Activated CD8-positive, alpha-beta memory T cell treated with anti-CD3 and anti-CD28 coated beads, Interleukin-2, amount 50 U/mL, for 24 hours (primary cell): ENCODE results near the gene IDS.
"Not testable (repeated sequence)": the region's sequence is repeated elsewhere in the genome, so short reads cannot be mapped to it uniquely, and the experiment has no call there.

Source experiments
- DNase-seq: peaks from one replicate; pipeline ENCODE4 v3.0.0-alpha.2; 2020; ENCODE audit errors: extremely low read depth

IDS gene

DNA sequence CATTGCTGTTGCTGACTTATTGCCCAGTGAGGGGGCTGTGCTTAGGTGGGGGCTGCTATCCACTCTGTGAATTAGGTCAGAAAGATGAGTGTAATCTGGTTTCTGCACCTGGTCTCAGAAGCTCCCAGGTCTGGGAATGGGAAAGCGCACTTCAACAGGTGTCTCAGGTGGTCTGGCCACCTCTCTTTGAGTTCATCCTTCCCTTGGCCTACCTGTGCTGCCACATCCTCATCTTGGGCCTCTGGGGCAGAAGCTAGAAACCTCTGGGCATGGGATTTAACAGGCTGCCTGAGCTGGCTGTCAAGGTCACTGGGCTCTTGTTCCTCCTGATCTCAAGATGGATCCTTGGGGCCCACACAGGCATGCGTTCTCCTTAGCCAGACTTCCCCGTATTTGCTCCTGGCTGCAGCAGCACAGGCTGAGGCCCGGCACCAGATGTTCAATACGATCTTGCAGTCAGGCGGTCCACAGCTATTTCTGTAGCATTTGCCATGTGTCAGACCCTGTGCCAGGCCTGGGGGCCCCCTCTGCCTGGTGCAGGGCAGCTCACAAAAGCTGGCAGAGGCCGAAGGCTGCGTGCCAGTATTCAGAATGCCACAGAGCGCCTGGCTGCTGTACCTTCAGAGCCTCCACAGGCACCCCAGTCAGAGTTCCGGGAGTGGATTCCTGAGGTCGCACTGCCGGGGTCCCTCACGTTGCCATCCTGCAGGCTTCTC is 21.4 kb upstream of the IDS start:
- DNase-seq, result not testable (repeated sequence)

DNA sequence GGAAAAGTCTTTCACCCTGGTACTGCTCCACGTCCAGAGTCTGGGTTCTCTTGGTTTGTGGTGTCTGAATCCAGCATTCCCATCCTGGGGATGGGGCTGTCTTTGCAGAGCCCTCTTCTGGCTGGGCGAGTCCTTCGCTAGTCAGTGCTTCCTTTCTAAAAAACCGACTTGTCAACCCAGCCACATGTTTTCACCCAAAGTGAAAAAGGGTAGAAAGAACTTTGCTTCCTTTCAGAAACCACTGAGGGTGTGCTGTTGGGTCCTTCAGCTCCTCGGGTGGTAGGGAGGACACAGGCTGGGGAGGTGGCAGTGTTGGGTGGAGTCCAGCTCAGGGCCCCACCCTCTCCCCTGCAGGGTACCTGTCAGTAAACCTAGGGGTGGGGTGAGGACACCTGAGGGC is 20.8 kb upstream of the IDS start:
- not testable (repeated sequence) for DNase-seq

GRCh38 chrX:149525389-149525788 is 20.3 kb upstream of the IDS start:
- DNase-seq, result not testable (repeated sequence)

GRCh38 chrX:149522916-149523315 is 17.8 kb upstream of the IDS start:
- no peak for DNase-seq

- no peak for DNase-seq
These were observed 16.3 kb upstream of the IDS start for GRCh38 chrX:149521438-149521837.

DNA sequence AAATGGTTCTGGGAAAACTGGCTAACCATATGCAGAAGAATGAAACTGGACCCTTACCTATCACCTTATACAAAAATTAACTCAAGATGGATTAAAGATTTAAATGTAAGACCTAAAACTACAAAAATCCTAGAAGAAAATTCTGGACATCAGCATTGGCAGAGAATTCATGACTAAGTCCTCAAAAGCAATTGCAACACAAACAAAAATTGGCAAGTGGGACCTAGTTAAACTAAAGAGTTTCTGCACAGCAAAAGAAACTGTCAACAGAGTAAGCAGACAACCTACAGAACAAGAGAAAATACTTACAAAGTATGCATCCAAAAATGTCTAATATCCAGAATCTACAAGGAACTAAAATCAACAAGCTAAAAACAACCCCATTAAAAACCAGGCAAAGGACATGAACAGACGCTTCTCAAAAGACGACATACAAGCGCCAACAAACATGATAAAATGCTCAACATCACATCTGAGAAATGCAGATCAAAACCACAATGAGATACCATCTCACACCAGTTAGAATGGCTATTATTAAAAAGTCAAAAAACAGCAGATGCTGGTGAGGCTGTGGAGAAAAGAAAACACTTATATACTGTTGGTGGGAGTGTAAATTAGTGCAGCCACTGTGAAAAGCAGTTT is 15.7 kb upstream of the IDS start:
- DNase-seq, result not testable (repeated sequence)

GRCh38 chrX:149518236-149518635 is 13.1 kb upstream of the IDS start:
- no peak for DNase-seq

DNA sequence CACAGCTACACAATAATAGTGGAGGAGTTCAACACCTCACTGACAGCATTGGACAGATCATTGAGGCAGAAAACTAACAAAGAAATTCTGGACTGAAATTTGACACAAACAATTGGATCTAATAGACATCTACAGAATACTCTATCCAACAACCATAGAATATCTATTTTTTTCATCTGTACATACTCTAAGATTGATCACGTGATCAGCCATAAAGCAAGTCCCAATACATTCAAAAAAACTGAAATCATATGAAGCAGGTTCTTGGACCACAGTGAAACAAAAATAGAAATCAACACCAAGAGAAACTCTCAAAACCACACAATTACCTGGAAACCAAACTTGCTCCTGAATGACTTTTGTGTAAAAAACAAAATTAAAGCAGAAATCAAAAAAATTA is 12.2 kb upstream of the IDS start:
- no peak for DNase-seq

GRCh38 chrX:149516604-149517003 is 11.5 kb upstream of the IDS start:
- DNase-seq, result no peak

DNA sequence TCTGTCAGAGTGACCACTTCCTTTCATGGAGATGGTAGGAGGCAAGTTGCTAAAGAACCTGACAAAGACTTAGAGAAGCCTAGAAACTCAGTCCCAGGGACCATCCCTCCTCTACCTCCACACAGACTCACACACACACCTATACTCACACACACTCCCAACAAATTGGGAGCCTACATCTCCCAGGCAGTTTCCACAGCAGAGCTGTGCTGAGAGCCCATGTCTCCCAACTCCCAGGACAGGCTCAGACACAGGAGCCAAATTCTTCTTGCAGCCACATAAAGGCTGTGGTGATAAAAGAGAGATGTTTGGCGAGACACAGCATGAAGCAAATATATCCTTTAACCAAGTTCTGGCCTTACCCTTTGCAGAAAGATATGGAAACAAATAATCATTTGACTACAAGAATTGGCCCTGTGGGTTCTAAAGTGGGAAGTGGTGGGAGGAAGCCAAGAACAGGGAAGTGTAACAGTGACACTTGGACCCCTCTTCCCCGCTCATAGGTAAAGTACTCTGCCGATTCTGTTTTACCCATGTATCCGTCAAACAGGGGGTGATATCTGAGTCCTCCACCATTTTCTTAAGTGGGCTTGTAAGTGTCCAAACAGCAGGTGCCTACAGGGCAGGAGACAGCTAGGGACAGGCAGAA is 11.0 kb upstream of the IDS start:
- DNase-seq, result no peak

DNA sequence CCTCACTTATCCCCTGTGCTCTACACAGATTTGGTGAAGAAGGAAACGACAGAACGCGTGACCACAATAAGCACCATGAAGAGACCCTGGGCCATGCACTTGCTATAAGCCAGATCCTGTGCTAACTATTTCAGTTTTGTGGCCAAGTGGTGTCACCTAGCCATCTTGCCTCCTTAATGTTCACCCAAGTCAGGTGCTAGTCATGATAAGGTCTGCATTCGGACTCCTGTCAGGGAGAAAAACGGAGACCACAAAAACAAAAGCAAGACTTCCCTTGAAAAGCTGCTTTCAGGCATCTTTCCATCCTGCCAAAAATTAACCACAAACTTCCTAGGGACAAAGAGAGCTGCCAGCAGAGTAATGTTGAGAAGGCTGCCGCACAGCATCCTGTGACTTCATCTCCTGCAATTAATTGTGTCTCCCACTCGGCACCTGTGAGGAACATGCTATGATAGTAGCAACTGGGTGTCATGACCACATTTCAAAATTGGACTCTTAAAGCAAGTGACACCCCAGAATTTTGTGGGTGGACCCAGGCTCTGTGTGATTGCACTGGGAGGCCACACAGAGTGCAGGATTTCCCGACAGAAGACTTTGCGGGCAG is 8.8 kb upstream of the IDS start:
- no peak for DNase-seq

- no peak for DNase-seq
These were observed 7.2 kb upstream of the IDS start for GRCh38 chrX:149512225-149512885.

DNA sequence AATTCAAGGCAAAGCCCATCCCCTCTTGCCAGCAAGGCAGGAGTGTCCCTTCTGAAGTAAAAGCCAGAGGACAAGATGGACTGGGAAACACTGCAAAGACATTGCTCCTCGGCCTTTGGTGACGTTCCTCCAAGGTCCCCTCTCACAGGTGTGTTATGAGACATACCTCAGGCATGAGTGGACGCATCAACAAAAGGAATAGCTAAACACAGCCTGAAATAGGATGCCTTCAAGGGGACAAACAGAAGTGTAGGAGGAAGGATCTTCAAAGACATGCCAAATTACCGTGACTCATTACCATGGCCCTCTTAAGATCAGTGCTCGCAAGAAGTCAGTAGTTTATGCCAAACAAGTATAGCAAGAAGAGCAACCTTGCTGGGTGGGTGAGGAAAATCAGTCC is 6.0 kb upstream of the IDS start:
- DNase-seq, result no peak

- no peak for DNase-seq
These were observed 5.3 kb upstream of the IDS start for GRCh38 chrX:149510386-149510785.

- DNase-seq, result no peak
These were observed 3.4 kb upstream of the IDS start for GRCh38 chrX:149508467-149508866.

DNA sequence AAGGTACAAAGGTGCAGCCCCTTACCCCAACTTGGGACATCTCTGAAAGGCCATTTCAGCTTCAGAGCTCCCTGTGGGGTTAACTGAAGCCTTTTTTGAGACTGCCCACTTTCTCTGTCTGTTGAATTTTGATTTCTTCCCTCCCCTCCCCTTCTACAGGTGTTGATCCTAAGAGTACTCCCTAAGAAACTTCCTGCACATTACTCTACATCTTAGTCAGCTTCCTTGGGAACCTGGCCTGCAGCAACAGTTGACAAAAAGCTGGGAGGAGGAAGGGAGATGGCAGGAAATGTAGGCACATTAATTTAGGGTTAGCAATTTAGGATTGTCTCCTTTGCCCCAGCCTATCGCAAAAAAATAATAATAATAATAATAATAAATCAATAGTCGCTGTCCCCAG is 1.2 kb upstream of the IDS start:
- DNase-seq, result no peak

GRCh38 chrX:149505671-149506070 is 565 bp upstream of the IDS start:
- no peak for DNase-seq

DNA sequence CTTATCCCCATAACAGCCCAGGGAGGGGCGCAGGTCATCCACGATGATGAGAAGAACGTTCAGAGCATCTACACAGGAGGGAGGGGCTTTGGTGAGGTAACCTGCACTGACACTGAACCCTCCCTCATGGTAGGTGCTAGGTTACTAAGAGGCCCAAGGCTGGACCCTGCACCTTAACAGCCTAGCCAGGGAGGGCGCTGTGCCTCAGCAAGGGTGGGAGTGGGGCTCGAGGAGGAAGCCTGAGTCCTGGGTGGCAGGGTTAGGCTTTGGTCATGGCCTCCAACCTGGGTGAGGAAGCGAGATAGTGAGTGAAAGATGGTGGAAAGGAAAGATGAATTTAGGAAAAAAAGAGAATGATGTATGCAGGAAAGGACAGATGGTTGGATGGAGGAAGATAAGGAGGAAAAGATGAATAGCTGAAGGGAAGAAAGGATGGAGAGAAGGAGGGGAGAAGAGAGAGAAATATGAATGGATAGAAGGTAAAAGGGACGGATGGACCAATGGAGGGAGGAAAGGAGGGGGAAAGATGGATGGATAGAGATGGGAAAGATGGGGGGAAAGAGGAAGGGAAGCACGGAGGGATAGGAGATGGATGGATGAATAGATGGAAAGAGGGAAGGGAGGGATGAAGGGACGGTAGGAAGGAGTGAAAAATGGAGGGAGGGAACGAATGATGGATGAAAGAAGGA is 736 bp downstream of the IDS start:
- DNase-seq, result no peak

GRCh38 chrX:149503446-149503845 is 1.7 kb downstream of the IDS start:
- not testable (repeated sequence) for DNase-seq

DNA sequence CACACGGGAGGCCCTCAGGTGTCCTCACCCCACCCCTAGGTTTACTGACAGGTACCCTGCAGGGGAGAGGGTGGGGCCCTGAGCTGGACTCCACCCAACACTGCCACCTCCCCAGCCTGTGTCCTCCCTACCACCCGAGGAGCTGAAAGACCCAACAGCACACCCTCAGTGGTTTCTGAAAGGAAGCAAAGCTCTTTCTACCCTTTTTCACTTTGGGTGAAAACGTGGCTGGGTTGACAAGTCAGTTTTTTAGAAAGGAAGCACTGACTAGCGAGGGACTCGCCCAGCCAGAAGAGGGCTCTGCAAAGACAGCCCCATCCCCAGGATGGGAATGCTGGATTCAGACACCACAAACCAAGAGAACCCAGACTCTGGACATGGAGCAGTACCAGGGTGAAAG is 2.2 kb downstream of the IDS start:
- DNase-seq, result not testable (repeated sequence)

DNA sequence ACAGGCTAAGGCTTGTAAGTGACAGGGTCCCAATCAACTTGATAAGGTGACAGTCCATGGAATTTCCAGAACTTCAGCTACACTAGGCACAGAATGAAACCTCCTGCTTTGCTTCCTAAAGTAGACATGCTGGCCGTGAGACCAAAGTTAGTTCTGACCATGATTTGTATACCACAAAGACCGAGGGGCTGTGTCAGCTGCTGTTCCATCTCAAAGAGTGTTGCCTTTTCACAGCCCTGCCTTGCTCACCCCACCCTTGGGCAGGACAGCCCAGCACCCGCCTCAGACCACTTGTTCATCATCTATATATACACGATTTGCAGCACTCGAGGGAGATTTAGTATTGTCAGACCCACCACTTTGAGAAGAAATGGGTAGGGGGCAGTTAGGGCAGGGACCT is 5.3 kb downstream of the IDS start:
- no peak for DNase-seq

DNA sequence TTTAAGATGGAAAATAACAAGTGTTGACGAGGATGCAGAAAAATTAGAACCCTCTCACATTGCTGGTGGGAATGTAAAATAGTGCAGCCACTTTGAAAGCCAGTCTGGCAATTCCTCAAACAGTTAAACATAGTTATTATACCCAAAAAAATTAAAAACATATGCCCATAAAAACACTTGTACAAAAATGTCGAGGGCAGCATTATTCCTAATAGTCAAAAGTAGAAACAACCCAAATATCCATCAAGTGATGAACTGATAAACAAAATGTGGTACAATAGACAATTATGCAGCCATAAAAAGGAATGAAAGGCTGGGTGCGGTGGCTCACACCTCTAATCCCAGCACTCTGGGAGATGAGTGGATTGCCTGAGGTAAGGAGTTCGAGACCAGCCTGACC is 6.3 kb downstream of the IDS start:
- no peak for DNase-seq
